ENCODE results near the gene DGKB. TPM values are rescaled to one million over a fixed set of nuclear protein-coding genes. Genes with fewer than 3 reads are reported as not detected.

The DGKB gene
- total RNA-seq, 1 donor from 2014 or later, result 5.5 TPM

- Mint-ChIP-seq H3K36me3 (no peaks in the 10 kb centered on the region), H3K4me3 (no peak overlapping the region), H3K27me3 (ENCODE audit: insufficient read depth, low read depth) (no peaks in the 10 kb centered on the region), H3K4me1 (peaks cover 2% of the 10 kb centered on the region), H3K27ac (no peak overlapping the region), H3K9me3 (no peaks in the 10 kb centered on the region)
- Histone ChIP-seq H3K27ac (no peak overlapping the region), H3K27me3 (no peaks in the 10 kb centered on the region), H3K36me3 (no peaks in the 10 kb centered on the region), H3K9me3 (ENCODE audit: low read depth) (no peaks in the 10 kb centered on the region), H3F3A (ENCODE audit: low read depth) (peaks cover 5% of the 10 kb centered on the region), H3K79me2 (ENCODE audit: low read depth) (no peaks in the 10 kb centered on the region), H3K9ac (no peak overlapping the region), H3K4me2 (no peak overlapping the region), H3K4me3 (no peak overlapping the region), H2AFZ (replicated peaks) (no peak overlapping the region), H3K4me1 (peaks cover 7% of the 10 kb centered on the region), H4K20me1 (ENCODE audit: low read depth) (no peaks in the 10 kb centered on the region)
- DNase-seq (ENCODE audit: low spot score), result no peak
- TF ChIP-seq CTCF (IDR thresholded peaks at IDR 0.05), result no peak
- TF ChIP-seq EZH2 (IDR thresholded peaks at IDR 0.05), result no peak
- TF ChIP-seq EZH2phosphoT487 (IDR thresholded peaks at IDR 0.05), result no peak
Observed at GRCh38 chr7:14896461-14896860, 6.1 kb downstream of the DGKB start.

GRCh38 chr7:14894826-14895225 lies 7.7 kb downstream of the DGKB start:
- no peak overlapping the region for H2AFZ ChIP-seq (replicated peaks)
- TF ChIP-seq EZH2 (IDR thresholded peaks at IDR 0.05), result no peak
- no peak for TF ChIP-seq CTCF (IDR thresholded peaks at IDR 0.05)
- no peak for TF ChIP-seq EZH2phosphoT487 (IDR thresholded peaks at IDR 0.05)
- no peak overlapping the region for H3K4me2 ChIP-seq
- H3K79me2 ChIP-seq (ENCODE audit: low read depth), result no peaks in the 10 kb centered on the region
- H3K27ac Mint-ChIP-seq, result no peak overlapping the region
- no peaks in the 10 kb centered on the region for H3K9me3 ChIP-seq (ENCODE audit: low read depth)
- no peak overlapping the region for H3K9ac ChIP-seq
- no peak overlapping the region for H3K4me3 ChIP-seq
- no peaks in the 10 kb centered on the region for H4K20me1 ChIP-seq (ENCODE audit: low read depth)
- no peak for DNase-seq (ENCODE audit: low spot score)
- peaks cover 16% of the 10 kb centered on the region for H3K4me1 ChIP-seq
- peaks cover 7% of the 10 kb centered on the region for H3F3A ChIP-seq (ENCODE audit: low read depth)
- H3K4me1 Mint-ChIP-seq, result peaks cover 11% of the 10 kb centered on the region
- H3K36me3 ChIP-seq, result no peaks in the 10 kb centered on the region
- no peaks in the 10 kb centered on the region for H3K27me3 ChIP-seq
- no peaks in the 10 kb centered on the region for H3K27me3 Mint-ChIP-seq (ENCODE audit: insufficient read depth, low read depth)
- H3K27ac ChIP-seq, result no peak overlapping the region
- H3K4me3 Mint-ChIP-seq, result no peak overlapping the region
- no peaks in the 10 kb centered on the region for H3K9me3 Mint-ChIP-seq
- no peaks in the 10 kb centered on the region for H3K36me3 Mint-ChIP-seq

GRCh38 chr7:14892961-14893360 lies 9.6 kb downstream of the DGKB start:
- no peaks in the 10 kb centered on the region for H3K27me3 ChIP-seq
- no peak overlapping the region for H3K4me3 ChIP-seq
- no peaks in the 10 kb centered on the region for H3K79me2 ChIP-seq (ENCODE audit: low read depth)
- H3K27me3 Mint-ChIP-seq (ENCODE audit: insufficient read depth, low read depth), result no peaks in the 10 kb centered on the region
- H3K9me3 Mint-ChIP-seq, result no peaks in the 10 kb centered on the region
- no peak overlapping the region for H3K4me2 ChIP-seq
- H3K36me3 Mint-ChIP-seq, result no peaks in the 10 kb centered on the region
- peaks cover 11% of the 10 kb centered on the region for H3K4me1 Mint-ChIP-seq
- TF ChIP-seq EZH2phosphoT487 (IDR thresholded peaks at IDR 0.05) (no peak), EZH2 (IDR thresholded peaks at IDR 0.05) (no peak), CTCF (IDR thresholded peaks at IDR 0.05) (no peak)
- H3K27ac Mint-ChIP-seq, result no peak overlapping the region
- no peaks in the 10 kb centered on the region for H3K36me3 ChIP-seq
- H3K27ac ChIP-seq, result no peak overlapping the region
- peaks cover 22% of the 10 kb centered on the region for H3K4me1 ChIP-seq
- no peak overlapping the region for H2AFZ ChIP-seq (replicated peaks)
- H4K20me1 ChIP-seq (ENCODE audit: low read depth), result no peaks in the 10 kb centered on the region
- no peak overlapping the region for H3K9ac ChIP-seq
- DNase-seq (ENCODE audit: low spot score), result no peak
- H3F3A ChIP-seq (ENCODE audit: low read depth), result peaks cover 7% of the 10 kb centered on the region
- no peaks in the 10 kb centered on the region for H3K9me3 ChIP-seq (ENCODE audit: low read depth)
- no peak overlapping the region for H3K4me3 Mint-ChIP-seq
